Loucy (cell line): ENCODE results near the gene ATP5PD.

Experiments used
- H2AFZ ChIP-seq: fragments of 200-600 bp; sonication (generic); 2 replicates; pipeline ENCODE4 v1.6.0; 2016; ENCODE audit warnings: antibody characterized with exemption, mild to moderate bottlenecking, low read length, moderate library complexity
- H3F3A ChIP-seq: fragments of 200-600 bp; 2 replicates; pipeline ENCODE4 v1.6.0; 2016; ENCODE audit warnings: antibody characterized with exemption, low read depth, mild to moderate bottlenecking
- H3K27me3 ChIP-seq: fragments of 200-600 bp; sonication (generic); 2 replicates; pipeline ENCODE4 v1.6.1; 2014; ENCODE audit warnings: low read length, mild to moderate bottlenecking; ENCODE audit not compliant: insufficient read depth, poor library complexity, severe bottlenecking
- H3K36me3 ChIP-seq: fragments of 200-600 bp; sonication (generic); 2 replicates; pipeline ENCODE4 v1.6.1; 2016; ENCODE audit warnings: low read length; ENCODE audit not compliant: insufficient read depth
- H3K4me1 ChIP-seq: fragments of 200-600 bp; sonication (generic); 2 replicates; pipeline ENCODE4 v1.5.1; 2014; ENCODE audit warnings: low read length, mild to moderate bottlenecking; ENCODE audit not compliant: insufficient read depth, poor library complexity, severe bottlenecking
- H3K4me2 ChIP-seq: fragments of 200-600 bp; sonication (generic); 2 replicates; pipeline ENCODE4 v1.6.0; 2014; ENCODE audit warnings: antibody characterized with exemption, low read length, low read depth, mild to moderate bottlenecking; ENCODE audit not compliant: poor library complexity, severe bottlenecking
- H3K4me3 ChIP-seq: fragments of 200-600 bp; sonication (generic); 2 replicates; pipeline ENCODE4 v1.5.1; 2014; ENCODE audit warnings: low read length, mild to moderate bottlenecking, mixed read lengths; ENCODE audit not compliant: poor library complexity, severe bottlenecking
- H3K79me2 ChIP-seq: fragments of 200-600 bp; sonication (generic); 2 replicates; pipeline ENCODE4 v1.6.1; 2014; ENCODE audit warnings: low read length; ENCODE audit not compliant: insufficient read depth
- H3K9ac ChIP-seq: fragments of 200-600 bp; sonication (generic); 2 replicates; pipeline ENCODE4 v1.6.0; 2014; ENCODE audit warnings: mild to moderate bottlenecking, low read depth, low read length, moderate library complexity; ENCODE audit not compliant: poor library complexity, severe bottlenecking
- H3K9me2 ChIP-seq: fragments of 200-600 bp; sonication (generic); replicated peaks from 2 replicates; pipeline ENCODE4 v1.6.1; 2016; ENCODE audit warnings: low read depth, low read length, mixed read lengths
- H3K9me3 ChIP-seq: fragments of 200-600 bp; sonication (generic); 2 replicates; pipeline ENCODE4 v1.6.1; 2014; ENCODE audit warnings: mild to moderate bottlenecking, antibody characterized with exemption, low read length, low read depth; ENCODE audit not compliant: insufficient read depth
- H4K20me1 ChIP-seq: fragments of 200-600 bp; sonication (generic); 2 replicates; pipeline ENCODE4 v1.6.0; 2014; ENCODE audit warnings: antibody characterized with exemption, low read length, mild to moderate bottlenecking; ENCODE audit not compliant: insufficient read depth, poor library complexity, severe bottlenecking
- CTCF ChIP-seq: fragments of 200-600 bp; sonication (generic); conservative IDR thresholded peaks from 2 replicates; pipeline ENCODE4 v1.5.1; 2014; ENCODE audit warnings: mild to moderate bottlenecking, antibody characterized with exemption, low read length
- EZH2phosphoT487 ChIP-seq: fragments of 200-600 bp; IDR thresholded peaks from 2 replicates; pipeline ENCODE4 v1.6.1; 2018; ENCODE audit warnings: antibody characterized with exemption, mild to moderate bottlenecking, moderate library complexity, borderline replicate concordance

The ATP5PD gene

GRCh38 chr17:75046407-75047289 lies at the start of gene ATP5PD, which contains the start of gene KCTD2:
ATP5PD (minus strand) TSS chr17:75046969; CDS start chr17:75042650, 4,319 bp downstream.
KCTD2 (plus strand) TSS chr17:75047225; CDS start chr17:75047251, 26 bp downstream.
- Histone ChIP-seq H3K36me3 (0 out of 2 replicates have a peak, but pooled peaks cover 2% of the 10 kb centered on the region), H3K9me2 (no peaks in the 10 kb centered on the region), H2AFZ (peak within 1 kb of the TSS; percentile 81), H4K20me1 (peaks cover 3% of the 10 kb centered on the region), H3K4me2 (peak within 1 kb of the TSS; percentile 96), H3K27me3 (no peaks in the 10 kb centered on the region), H3K4me3 (peak within 1 kb of the TSS; percentile 88), H3K9me3 (no peaks in the 10 kb centered on the region), H3K9ac (peak within 1 kb of the TSS; percentile 87), H3F3A (no peaks in the 10 kb centered on the region), H3K4me1 (peaks cover 23% of the 10 kb centered on the region), H3K79me2 (peaks cover 38% of the 10 kb centered on the region)
- TF ChIP-seq CTCF (no peak), EZH2phosphoT487 (no peak)

DNA sequence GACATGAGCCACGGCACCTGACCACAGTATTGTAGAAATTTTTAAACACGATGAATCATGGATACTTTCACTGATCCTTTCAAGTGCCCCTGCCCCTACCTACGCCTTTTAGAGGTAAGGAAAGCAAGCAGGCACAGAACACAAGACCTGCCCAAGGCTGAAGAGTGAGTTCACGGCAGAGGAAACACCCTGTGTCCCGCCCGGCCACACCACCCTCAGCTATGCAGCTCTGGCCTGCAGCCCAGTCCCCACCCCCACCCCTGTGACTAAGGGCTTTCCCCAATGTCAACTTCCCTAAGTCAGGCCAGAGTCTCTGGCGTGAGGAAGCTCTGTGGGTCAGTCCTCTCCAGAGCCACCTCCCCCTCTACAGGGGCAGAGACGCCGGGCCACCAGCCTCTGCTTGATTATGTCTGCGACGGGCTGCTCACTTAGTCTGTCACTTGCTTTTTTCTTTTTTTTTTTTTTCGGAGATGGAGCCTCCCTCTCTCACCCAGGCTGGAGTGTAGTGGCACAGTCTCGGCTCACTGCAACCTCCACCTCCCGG lies 49.4 kb upstream of the ATP5PD start:
- H4K20me1 ChIP-seq, result no peaks in the 10 kb centered on the region
- no peak for TF ChIP-seq EZH2phosphoT487
- H3K36me3 ChIP-seq, result no peaks in the 10 kb centered on the region
- no peaks in the 10 kb centered on the region for H3K4me1 ChIP-seq
- no peak overlapping the region for H3K9ac ChIP-seq
- no peaks in the 10 kb centered on the region for H3K9me3 ChIP-seq
- no peak overlapping the region for H3K4me3 ChIP-seq
- H3K4me2 ChIP-seq, result no peak overlapping the region
- no peaks in the 10 kb centered on the region for H3K79me2 ChIP-seq
- no peaks in the 10 kb centered on the region for H3F3A ChIP-seq
- no peaks in the 10 kb centered on the region for H3K27me3 ChIP-seq
- H3K9me2 ChIP-seq, result no peaks in the 10 kb centered on the region
- H2AFZ ChIP-seq, result no peak overlapping the region

- Histone ChIP-seq H3K4me1 (no peaks in the 10 kb centered on the region), H3F3A (no peaks in the 10 kb centered on the region), H3K36me3 (no peaks in the 10 kb centered on the region), H3K27me3 (no peaks in the 10 kb centered on the region), H3K79me2 (no peaks in the 10 kb centered on the region), H3K9me3 (no peaks in the 10 kb centered on the region), H3K4me2 (no peak overlapping the region), H2AFZ (no peak overlapping the region), H3K9me2 (no peaks in the 10 kb centered on the region), H3K9ac (no peak overlapping the region), H3K4me3 (no peak overlapping the region), H4K20me1 (no peaks in the 10 kb centered on the region)
- no peak for TF ChIP-seq CTCF
- no peak for TF ChIP-seq EZH2phosphoT487
Observed at GRCh38 chr17:75094871-75095399, 48.2 kb upstream of the ATP5PD start.
